Stimulated activated CD4-positive, alpha-beta T cell treated with anti-CD3 and anti-CD28 coated beads, Interleukin-2, amount 100 ng/mL, for 24 hours (primary cell): ENCODE measurements around the gene MRPL17.

Source experiments
- DNase-seq, 2 donors: peaks; one replicate each; pipeline ENCODE4 v3.0.0-alpha.2; 2020

MRPL17 gene

GRCh38 chr11:6630632-6631291 lies 52.4 kb downstream of the MRPL17 start:
- DNase-seq = no peak
